Neural cell (in vitro differentiated cells): ENCODE data around the gene UBE2Q1. TPM values are rescaled to one million over a fixed set of nuclear protein-coding genes. Genes with fewer than 3 reads are reported as not detected.

ENCODE experiments used
- H2AFZ ChIP-seq: fragments of 200-600, 300-800 bp; sonication (generic), shearing (Covaris generic); 2 replicates; pipeline ENCODE4 v1.6.0; 2014; ENCODE audit warnings: low read depth, mild to moderate bottlenecking, antibody characterized with exemption, low read length, moderate library complexity
- H3F3A ChIP-seq: fragments of 200-600 bp; shearing (Covaris generic); 2 replicates; pipeline ENCODE4 v1.6.1; 2016; ENCODE audit warnings: mild to moderate bottlenecking, moderate library complexity, mixed read lengths, antibody characterized with exemption, low read length; ENCODE audit not compliant: insufficient read depth, poor library complexity, severe bottlenecking
- H3K27ac ChIP-seq: fragments of 200-600, 300-800 bp; sonication (generic), shearing (Covaris generic); 2 replicates; pipeline ENCODE4 v1.5.1; 2014; ENCODE audit warnings: mild to moderate bottlenecking, low read length, moderate library complexity
- H3K27me3 ChIP-seq: fragments of 300-800, 200-600 bp; sonication (generic), shearing (Covaris generic); 2 replicates; pipeline ENCODE4 v1.6.0; 2014; ENCODE audit warnings: mild to moderate bottlenecking, low read depth, low read length, moderate library complexity; ENCODE audit not compliant: insufficient read depth
- H3K36me3 ChIP-seq: fragments of 300-800, 200-600 bp; sonication (generic), shearing (Covaris generic); 2 replicates; pipeline ENCODE4 v1.5.1; 2014; ENCODE audit warnings: mild to moderate bottlenecking, antibody characterized with exemption, low read length, moderate library complexity; ENCODE audit not compliant: insufficient read depth
- H3K4me2 ChIP-seq: fragments of 300-800, 200-600 bp; sonication (generic), shearing (Covaris generic); 2 replicates; pipeline ENCODE4 v1.6.0; 2014; ENCODE audit warnings: mild to moderate bottlenecking, low read length
- H3K4me3 ChIP-seq: fragments of 300-800, 200-600 bp; sonication (generic), shearing (Covaris generic); 2 replicates; pipeline ENCODE4 v1.5.1; 2014; ENCODE audit warnings: mild to moderate bottlenecking, low read length, moderate library complexity
- H3K79me2 ChIP-seq: fragments of 200-600 bp; shearing (Covaris generic); replicated peaks from 2 replicates; pipeline ENCODE4 v1.6.0; 2014; ENCODE audit warnings: mild to moderate bottlenecking, low read length, moderate library complexity; ENCODE audit not compliant: insufficient read depth
- H3K9ac ChIP-seq: fragments of 300-800, 200-600 bp; sonication (generic), shearing (Covaris generic); 2 replicates; pipeline ENCODE4 v1.6.1; 2016; ENCODE audit warnings: mild to moderate bottlenecking, low read length, mixed read lengths
- H3K9me2 ChIP-seq: fragments of 200-600 bp; shearing (Covaris generic); 2 replicates; pipeline ENCODE4 v1.6.1; 2016; ENCODE audit warnings: mild to moderate bottlenecking, low read length, mixed read lengths; ENCODE audit not compliant: insufficient read depth
- H3K9me3 ChIP-seq: fragments of 200-600, 300-800 bp; sonication (generic), shearing (Covaris generic); 2 replicates; pipeline ENCODE4 v1.6.1; 2016; ENCODE audit warnings: mild to moderate bottlenecking, mixed run types, low read length, moderate library complexity, mixed read lengths
- H4K20me1 ChIP-seq: fragments of 200-600 bp; shearing (Covaris generic); 2 replicates; pipeline ENCODE4 v1.6.1; 2016; ENCODE audit warnings: mild to moderate bottlenecking, mixed run types; ENCODE audit not compliant: insufficient read depth
- EP300 ChIP-seq: fragments of 450-650 bp; conservative IDR thresholded peaks from 2 replicates; pipeline ENCODE4 v1.6.1; 2014; ENCODE audit warnings: antibody characterized with exemption, mild to moderate bottlenecking, moderate library complexity; ENCODE audit not compliant: poor library complexity, severe bottlenecking
- EZH2 ChIP-seq: fragments of 200-600, 300-800 bp; shearing (Covaris generic), sonication (generic); IDR thresholded peaks from 2 replicates; pipeline ENCODE4 v1.6.1; 2014; ENCODE audit warnings: antibody characterized with exemption, low read length, borderline replicate concordance, mild to moderate bottlenecking; ENCODE audit not compliant: insufficient read depth, poor library complexity, severe bottlenecking
- MXI1 ChIP-seq: fragments of 450-650 bp; conservative IDR thresholded peaks from 2 replicates; pipeline ENCODE4 v1.6.1; 2014; ENCODE audit warnings: antibody characterized with exemption, mild to moderate bottlenecking; ENCODE audit not compliant: poor library complexity, severe bottlenecking
- POLR2AphosphoS5 ChIP-seq: IDR thresholded peaks from 2 replicates; pipeline ENCODE4 v1.6.1; 2012
- RAD21 ChIP-seq: fragments of 450-650 bp; conservative IDR thresholded peaks from 2 replicates; pipeline ENCODE4 v1.6.1; 2014; ENCODE audit warnings: antibody characterized with exemption, mild to moderate bottlenecking, moderate library complexity
- SMC3 ChIP-seq: fragments of 450-650 bp; conservative IDR thresholded peaks from 2 replicates; pipeline ENCODE4 v1.6.1; 2014; ENCODE audit warnings: antibody characterized with exemption, mild to moderate bottlenecking, moderate library complexity; ENCODE audit not compliant: poor library complexity
- TAF1 ChIP-seq: IDR thresholded peaks from 2 replicates; pipeline ENCODE4 v1.6.1; 2012; ENCODE audit warnings: low read depth
- polyA plus RNA-seq: library from polyadenylated mRNA; depleted of rRNA; stranded (reverse); fragments of >200 nt; gene quantifications from 2 replicates; pipeline ENCODE4 v1.2.3, GENCODE V29; 2014
- TF ChIP-seq, protein P1 (sequence below): IDR thresholded peaks from 2 replicates; pipeline ENCODE4 v1.6.1; 2012; ENCODE audit warnings: borderline replicate concordance
- TF ChIP-seq, protein P2 (sequence below): fragments of 450-650 bp; IDR thresholded peaks from 2 replicates; pipeline ENCODE4 v1.5.1; 2014; ENCODE audit warnings: antibody characterized with exemption, mild to moderate bottlenecking, moderate library complexity; ENCODE audit not compliant: poor library complexity, severe bottlenecking

Gene UBE2Q1
- polyA plus RNA-seq, 1 donor from 2014 or later = 103 TPM

DNA sequence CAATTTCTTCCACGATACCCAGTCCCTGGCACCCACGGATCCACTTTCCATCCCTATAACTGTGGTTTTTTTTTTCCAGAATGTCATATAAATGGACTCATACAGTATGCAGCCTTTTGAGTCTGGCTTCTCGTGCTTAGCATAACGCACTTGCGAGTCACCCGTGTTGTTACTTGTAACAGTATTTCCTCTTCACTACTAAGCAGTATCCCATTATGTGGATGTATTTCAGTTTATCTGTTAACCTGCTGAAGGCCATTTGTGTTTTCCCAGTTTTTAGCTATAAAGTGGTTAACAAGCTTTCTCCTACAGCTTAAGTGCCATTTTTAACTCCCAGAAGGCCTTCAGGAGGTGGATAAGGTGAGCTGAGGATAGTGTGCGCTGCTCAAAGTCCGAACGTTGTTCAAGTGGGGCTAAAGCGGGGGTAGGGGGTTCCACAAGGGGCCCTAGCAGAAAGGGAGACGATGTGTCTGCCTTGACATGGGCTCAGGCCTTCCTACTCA lies 48.7 kb upstream of the UBE2Q1 start:
- Histone ChIP-seq H3K4me2 (peak overlapping the region; percentile 71), H3K79me2 (peaks cover 27% of the 10 kb centered on the region), H3K27me3 (no peaks in the 10 kb centered on the region), H3K36me3 (no peaks in the 10 kb centered on the region), H3K9me2 (no peaks in the 10 kb centered on the region), H3K9ac (peak overlapping the region; percentile 79), H3K4me3 (peak overlapping the region; percentile 73), H2AFZ (no peak overlapping the region), H3F3A (no peaks in the 10 kb centered on the region), H4K20me1 (no peaks in the 10 kb centered on the region), H3K27ac (peak overlapping the region; percentile 54), H3K9me3 (no peaks in the 10 kb centered on the region)
- TF ChIP-seq MXI1 (no peak), RAD21 (no peak), EP300 (no peak), TAF1 (no peak), EZH2 (no peak), POLR2AphosphoS5 (no peak), SMC3 (no peak)
- TF ChIP-seq, protein P1, sequence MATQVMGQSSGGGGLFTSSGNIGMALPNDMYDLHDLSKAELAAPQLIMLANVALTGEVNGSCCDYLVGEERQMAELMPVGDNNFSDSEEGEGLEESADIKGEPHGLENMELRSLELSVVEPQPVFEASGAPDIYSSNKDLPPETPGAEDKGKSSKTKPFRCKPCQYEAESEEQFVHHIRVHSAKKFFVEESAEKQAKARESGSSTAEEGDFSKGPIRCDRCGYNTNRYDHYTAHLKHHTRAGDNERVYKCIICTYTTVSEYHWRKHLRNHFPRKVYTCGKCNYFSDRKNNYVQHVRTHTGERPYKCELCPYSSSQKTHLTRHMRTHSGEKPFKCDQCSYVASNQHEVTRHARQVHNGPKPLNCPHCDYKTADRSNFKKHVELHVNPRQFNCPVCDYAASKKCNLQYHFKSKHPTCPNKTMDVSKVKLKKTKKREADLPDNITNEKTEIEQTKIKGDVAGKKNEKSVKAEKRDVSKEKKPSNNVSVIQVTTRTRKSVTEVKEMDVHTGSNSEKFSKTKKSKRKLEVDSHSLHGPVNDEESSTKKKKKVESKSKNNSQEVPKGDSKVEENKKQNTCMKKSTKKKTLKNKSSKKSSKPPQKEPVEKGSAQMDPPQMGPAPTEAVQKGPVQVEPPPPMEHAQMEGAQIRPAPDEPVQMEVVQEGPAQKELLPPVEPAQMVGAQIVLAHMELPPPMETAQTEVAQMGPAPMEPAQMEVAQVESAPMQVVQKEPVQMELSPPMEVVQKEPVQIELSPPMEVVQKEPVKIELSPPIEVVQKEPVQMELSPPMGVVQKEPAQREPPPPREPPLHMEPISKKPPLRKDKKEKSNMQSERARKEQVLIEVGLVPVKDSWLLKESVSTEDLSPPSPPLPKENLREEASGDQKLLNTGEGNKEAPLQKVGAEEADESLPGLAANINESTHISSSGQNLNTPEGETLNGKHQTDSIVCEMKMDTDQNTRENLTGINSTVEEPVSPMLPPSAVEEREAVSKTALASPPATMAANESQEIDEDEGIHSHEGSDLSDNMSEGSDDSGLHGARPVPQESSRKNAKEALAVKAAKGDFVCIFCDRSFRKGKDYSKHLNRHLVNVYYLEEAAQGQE = no peak
- TF ChIP-seq, protein P2, sequence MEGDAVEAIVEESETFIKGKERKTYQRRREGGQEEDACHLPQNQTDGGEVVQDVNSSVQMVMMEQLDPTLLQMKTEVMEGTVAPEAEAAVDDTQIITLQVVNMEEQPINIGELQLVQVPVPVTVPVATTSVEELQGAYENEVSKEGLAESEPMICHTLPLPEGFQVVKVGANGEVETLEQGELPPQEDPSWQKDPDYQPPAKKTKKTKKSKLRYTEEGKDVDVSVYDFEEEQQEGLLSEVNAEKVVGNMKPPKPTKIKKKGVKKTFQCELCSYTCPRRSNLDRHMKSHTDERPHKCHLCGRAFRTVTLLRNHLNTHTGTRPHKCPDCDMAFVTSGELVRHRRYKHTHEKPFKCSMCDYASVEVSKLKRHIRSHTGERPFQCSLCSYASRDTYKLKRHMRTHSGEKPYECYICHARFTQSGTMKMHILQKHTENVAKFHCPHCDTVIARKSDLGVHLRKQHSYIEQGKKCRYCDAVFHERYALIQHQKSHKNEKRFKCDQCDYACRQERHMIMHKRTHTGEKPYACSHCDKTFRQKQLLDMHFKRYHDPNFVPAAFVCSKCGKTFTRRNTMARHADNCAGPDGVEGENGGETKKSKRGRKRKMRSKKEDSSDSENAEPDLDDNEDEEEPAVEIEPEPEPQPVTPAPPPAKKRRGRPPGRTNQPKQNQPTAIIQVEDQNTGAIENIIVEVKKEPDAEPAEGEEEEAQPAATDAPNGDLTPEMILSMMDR = no peak

DNA sequence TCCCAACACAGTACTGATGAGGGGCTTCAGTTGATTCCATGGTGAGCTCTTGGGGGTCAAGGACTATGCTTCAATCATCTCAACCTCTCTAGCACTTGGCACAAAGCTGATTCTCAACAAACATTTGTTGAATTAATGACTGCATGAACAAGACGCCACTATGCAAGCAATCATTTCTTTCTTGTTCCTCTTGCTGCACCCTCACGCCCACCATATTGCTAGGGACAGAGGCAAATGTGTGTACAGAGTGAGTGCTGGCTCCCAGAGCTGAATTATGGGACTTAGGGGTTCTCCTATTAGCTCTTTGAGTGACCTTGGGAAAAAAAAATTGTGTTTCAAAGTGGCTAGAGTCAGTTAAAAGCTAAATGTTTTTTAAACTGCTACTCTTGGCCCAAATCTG lies 47.1 kb upstream of the UBE2Q1 start:
- TF ChIP-seq EP300 = no peak
- TF ChIP-seq, protein P1 = no peak
- no peak for TF ChIP-seq SMC3
- no peak for TF ChIP-seq TAF1
- TF ChIP-seq RAD21 = no peak
- no peak for TF ChIP-seq MXI1
- TF ChIP-seq POLR2AphosphoS5 = no peak
- H3K36me3 ChIP-seq = no peaks in the 10 kb centered on the region
- H2AFZ ChIP-seq = no peak overlapping the region
- H4K20me1 ChIP-seq = no peaks in the 10 kb centered on the region
- H3K9ac ChIP-seq = no peak overlapping the region
- no peak overlapping the region for H3K4me3 ChIP-seq
- H3F3A ChIP-seq = no peaks in the 10 kb centered on the region
- H3K27me3 ChIP-seq = no peaks in the 10 kb centered on the region
- peaks cover 42% of the 10 kb centered on the region for H3K79me2 ChIP-seq
- H3K9me3 ChIP-seq = no peaks in the 10 kb centered on the region
- H3K4me2 ChIP-seq = no peak overlapping the region
- H3K9me2 ChIP-seq = no peaks in the 10 kb centered on the region
- no peak overlapping the region for H3K27ac ChIP-seq
